ENCODE results near the gene EHD1.

GRCh38 chr11:64803158-64803845 lies 75.1 kb downstream of the EHD1 start, which contains the start of gene MAP4K2:
- TF ChIP-seq CTCF (IDR thresholded peaks at IDR 0.05; ENCODE audit: low read depth, low read length, poor library complexity, severe bottlenecking): peak; percentile 28
- no peak for TF ChIP-seq EZH2phosphoT487 (IDR thresholded peaks at IDR 0.05; ENCODE audit: borderline replicate concordance, low read length)
